Thyroid gland (tissue), 4 donors: ENCODE measurements around the gene FXN.

Source experiments
- POLR2A ChIP-seq, 2 donors: fragments of 450-650 bp; IDR thresholded peaks; one replicate each; pipeline ENCODE4 v1.6.1; 2017; ENCODE audit warnings: antibody characterized with exemption in 2 of 2, mild to moderate bottlenecking in 2 of 2, moderate library complexity in 1 of 2
- TF ChIP-seq, protein P1 (sequence below), 6 experiments: fragments of 200-600 bp in 3 of 6; fragments of 450-650 bp in 3 of 6; sonication (generic) in 3 of 6; IDR thresholded peaks; one replicate each; pipeline ENCODE4 v1.5.1; 2016 to 2019; ENCODE audit warnings: antibody characterized with exemption in 6 of 6, mild to moderate bottlenecking in 2 of 6, inconsistent platforms in 1 of 6, moderate library complexity in 1 of 6

DNA sequence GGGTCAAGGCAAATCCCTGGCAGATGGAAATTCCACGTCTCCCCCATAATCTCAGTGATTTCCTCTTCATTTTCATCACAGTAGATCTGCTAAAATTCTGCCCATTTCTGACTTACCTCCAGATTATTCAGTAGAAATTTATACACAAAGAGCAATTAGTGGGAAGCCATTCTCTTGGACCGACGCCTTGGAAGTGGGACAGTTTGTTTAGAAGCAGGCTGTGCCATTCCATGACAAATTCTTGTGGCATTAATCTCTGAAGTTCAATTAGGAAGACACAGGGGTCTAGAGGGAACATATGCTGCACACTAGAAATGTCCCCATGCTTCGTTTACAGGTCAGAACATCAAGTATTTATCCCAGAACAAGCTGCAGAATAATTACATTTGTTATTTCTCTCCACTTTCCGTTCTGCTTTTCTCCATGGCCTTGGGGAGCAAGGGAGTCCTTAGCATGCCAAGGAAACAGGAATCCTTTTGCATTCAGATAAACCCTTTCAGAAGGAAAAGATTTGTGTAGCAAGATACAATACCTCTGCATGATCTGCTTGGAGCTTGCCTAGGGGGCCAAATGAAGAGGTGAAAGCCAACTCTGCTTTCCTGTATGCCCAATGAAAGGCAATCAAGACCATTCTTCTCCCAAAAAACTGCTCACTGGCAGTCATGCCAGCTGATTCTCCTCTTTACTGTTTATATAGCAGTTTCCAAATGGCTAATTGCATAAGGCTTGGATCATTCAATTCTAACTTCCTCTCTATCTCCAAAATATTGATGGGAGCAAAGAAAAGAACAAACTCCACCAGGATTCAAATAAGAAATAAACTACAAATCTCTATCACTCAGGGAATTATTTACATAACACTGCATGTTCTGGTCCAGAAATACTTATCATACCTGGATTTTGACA lies 19.1 kb upstream of the FXN start:
- TF ChIP-seq POLR2A (IDR thresholded peaks at IDR 0.05): no peak
- TF ChIP-seq, protein P1, sequence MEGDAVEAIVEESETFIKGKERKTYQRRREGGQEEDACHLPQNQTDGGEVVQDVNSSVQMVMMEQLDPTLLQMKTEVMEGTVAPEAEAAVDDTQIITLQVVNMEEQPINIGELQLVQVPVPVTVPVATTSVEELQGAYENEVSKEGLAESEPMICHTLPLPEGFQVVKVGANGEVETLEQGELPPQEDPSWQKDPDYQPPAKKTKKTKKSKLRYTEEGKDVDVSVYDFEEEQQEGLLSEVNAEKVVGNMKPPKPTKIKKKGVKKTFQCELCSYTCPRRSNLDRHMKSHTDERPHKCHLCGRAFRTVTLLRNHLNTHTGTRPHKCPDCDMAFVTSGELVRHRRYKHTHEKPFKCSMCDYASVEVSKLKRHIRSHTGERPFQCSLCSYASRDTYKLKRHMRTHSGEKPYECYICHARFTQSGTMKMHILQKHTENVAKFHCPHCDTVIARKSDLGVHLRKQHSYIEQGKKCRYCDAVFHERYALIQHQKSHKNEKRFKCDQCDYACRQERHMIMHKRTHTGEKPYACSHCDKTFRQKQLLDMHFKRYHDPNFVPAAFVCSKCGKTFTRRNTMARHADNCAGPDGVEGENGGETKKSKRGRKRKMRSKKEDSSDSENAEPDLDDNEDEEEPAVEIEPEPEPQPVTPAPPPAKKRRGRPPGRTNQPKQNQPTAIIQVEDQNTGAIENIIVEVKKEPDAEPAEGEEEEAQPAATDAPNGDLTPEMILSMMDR (IDR thresholded peaks at IDR 0.05): no peak
